ENCODE results near the gene PIP5K1C.
A peak's percentile ranks its signal among the peaks of the same experiment; 100 is the strongest.
"Not testable (repeated sequence)": the region's sequence is repeated elsewhere in the genome, so short reads cannot be mapped to it uniquely, and the experiment has no call there.

DNA sequence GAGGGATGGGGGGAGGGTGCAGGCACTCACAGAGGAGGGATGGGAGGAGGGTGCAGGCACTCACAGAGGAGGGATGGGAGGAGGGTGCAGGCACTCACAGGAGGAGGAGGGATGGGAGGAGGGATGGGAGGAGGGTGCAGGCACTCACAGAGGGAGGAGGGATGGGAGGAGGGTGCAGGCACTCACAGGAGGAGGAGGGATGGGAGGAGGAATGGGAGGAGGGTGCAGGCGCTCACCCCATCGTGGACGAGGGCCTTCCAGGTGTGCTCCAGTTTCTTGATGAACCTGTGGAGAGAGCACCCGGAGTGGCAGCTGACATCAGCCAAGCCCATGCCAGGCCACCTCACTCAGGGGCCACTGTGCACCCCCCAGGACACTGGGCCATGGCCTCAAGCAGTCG, 53.2 kb downstream of the PIP5K1C start:
- TF ChIP-seq NFXL1 (IDR thresholded peaks at IDR 0.05; ENCODE audit: borderline replicate concordance) = peak; percentile 72
- TF ChIP-seq, protein P1, sequence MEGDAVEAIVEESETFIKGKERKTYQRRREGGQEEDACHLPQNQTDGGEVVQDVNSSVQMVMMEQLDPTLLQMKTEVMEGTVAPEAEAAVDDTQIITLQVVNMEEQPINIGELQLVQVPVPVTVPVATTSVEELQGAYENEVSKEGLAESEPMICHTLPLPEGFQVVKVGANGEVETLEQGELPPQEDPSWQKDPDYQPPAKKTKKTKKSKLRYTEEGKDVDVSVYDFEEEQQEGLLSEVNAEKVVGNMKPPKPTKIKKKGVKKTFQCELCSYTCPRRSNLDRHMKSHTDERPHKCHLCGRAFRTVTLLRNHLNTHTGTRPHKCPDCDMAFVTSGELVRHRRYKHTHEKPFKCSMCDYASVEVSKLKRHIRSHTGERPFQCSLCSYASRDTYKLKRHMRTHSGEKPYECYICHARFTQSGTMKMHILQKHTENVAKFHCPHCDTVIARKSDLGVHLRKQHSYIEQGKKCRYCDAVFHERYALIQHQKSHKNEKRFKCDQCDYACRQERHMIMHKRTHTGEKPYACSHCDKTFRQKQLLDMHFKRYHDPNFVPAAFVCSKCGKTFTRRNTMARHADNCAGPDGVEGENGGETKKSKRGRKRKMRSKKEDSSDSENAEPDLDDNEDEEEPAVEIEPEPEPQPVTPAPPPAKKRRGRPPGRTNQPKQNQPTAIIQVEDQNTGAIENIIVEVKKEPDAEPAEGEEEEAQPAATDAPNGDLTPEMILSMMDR (IDR thresholded peaks at IDR 0.05 in 2 of 3, conservative IDR thresholded peaks at IDR 0.05 in 1 of 3; ENCODE audit: control insufficient read depth in 2 of 3, extremely low read depth in 1 of 3, insufficient read depth in 1 of 3, low read depth in 3 of 3, low read length in 3 of 3) = not testable (repeated sequence)
- TF ChIP-seq POLR2AphosphoS5 (IDR thresholded peaks at IDR 0.05; ENCODE audit: low read length); EZH2 (IDR thresholded peaks at IDR 0.05; ENCODE audit: borderline replicate concordance, control insufficient read depth, low read depth, low read length); SUZ12 (IDR thresholded peaks at IDR 0.05; ENCODE audit: unreplicated experiment); HDAC2 (IDR thresholded peaks at IDR 0.05); CHD4 (IDR thresholded peaks at IDR 0.05): not testable (repeated sequence)
- TF ChIP-seq, protein P2, sequence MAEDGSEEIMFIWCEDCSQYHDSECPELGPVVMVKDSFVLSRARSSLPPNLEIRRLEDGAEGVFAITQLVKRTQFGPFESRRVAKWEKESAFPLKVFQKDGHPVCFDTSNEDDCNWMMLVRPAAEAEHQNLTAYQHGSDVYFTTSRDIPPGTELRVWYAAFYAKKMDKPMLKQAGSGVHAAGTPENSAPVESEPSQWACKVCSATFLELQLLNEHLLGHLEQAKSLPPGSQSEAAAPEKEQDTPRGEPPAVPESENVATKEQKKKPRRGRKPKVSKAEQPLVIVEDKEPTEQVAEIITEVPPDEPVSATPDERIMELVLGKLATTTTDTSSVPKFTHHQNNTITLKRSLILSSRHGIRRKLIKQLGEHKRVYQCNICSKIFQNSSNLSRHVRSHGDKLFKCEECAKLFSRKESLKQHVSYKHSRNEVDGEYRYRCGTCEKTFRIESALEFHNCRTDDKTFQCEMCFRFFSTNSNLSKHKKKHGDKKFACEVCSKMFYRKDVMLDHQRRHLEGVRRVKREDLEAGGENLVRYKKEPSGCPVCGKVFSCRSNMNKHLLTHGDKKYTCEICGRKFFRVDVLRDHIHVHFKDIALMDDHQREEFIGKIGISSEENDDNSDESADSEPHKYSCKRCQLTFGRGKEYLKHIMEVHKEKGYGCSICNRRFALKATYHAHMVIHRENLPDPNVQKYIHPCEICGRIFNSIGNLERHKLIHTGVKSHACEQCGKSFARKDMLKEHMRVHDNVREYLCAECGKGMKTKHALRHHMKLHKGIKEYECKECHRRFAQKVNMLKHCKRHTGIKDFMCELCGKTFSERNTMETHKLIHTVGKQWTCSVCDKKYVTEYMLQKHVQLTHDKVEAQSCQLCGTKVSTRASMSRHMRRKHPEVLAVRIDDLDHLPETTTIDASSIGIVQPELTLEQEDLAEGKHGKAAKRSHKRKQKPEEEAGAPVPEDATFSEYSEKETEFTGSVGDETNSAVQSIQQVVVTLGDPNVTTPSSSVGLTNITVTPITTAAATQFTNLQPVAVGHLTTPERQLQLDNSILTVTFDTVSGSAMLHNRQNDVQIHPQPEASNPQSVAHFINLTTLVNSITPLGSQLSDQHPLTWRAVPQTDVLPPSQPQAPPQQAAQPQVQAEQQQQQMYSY (CRISPR knock-in tag; IDR thresholded peaks at IDR 0.05) = not testable (repeated sequence)
- TF ChIP-seq, protein P3, sequence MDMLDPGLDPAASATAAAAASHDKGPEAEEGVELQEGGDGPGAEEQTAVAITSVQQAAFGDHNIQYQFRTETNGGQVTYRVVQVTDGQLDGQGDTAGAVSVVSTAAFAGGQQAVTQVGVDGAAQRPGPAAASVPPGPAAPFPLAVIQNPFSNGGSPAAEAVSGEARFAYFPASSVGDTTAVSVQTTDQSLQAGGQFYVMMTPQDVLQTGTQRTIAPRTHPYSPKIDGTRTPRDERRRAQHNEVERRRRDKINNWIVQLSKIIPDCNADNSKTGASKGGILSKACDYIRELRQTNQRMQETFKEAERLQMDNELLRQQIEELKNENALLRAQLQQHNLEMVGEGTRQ (IDR thresholded peaks at IDR 0.05; ENCODE audit: borderline replicate concordance, low read depth, low read length) = not testable (repeated sequence)
